ENCODE results near the gene RAB9A. TPM values are rescaled to one million over a fixed set of nuclear protein-coding genes. Genes with fewer than 3 reads are reported as not detected.
"Not testable (repeated sequence)": the region's sequence is repeated elsewhere in the genome, so short reads cannot be mapped to it uniquely, and the experiment has no call there.

RAB9A gene
- total and polyA plus RNA-seq, 4 donors: 18.2 to 26.2 (median 20.2) TPM

GRCh38 chrX:13717700-13718472 is 29.0 kb downstream of the RAB9A start:
- WGBS, 2 donors: 14 to 52% methylated on average over 7 of the region's 7 CpGs
- DNase-seq: peak; percentile 53 to 80

GRCh38 chrX:13719192-13719856 is 30.4 kb downstream of the RAB9A start:
- ATAC-seq (ENCODE audit: low FRiP score) (no peak), DNase-seq (no peak)
- Histone ChIP-seq H3K27me3 (ENCODE audit: control insufficient read depth in 1 of 2, insufficient read depth in 2 of 2, low read length in 1 of 2) (no peaks in the 10 kb centered on the region), H3K4me1 (ENCODE audit: control insufficient read depth in 1 of 2, insufficient read depth in 2 of 2, low read length in 2 of 2) (peaks cover 0 to 3% of the 10 kb centered on the region in 2 donors), H3K4me3 (ENCODE audit: low read length in 2 of 2) (no peak overlapping the region), H3K36me3 (ENCODE audit: control insufficient read depth in 1 of 2, insufficient read depth in 2 of 2, low read length in 1 of 2) (peaks cover 4 to 5% of the 10 kb centered on the region in 2 donors), H3K9me3 (ENCODE audit: control insufficient read depth, low read length) (no peaks in the 10 kb centered on the region), H3K27ac (ENCODE audit: low read depth in 1 of 2, low read length in 2 of 2) (no peak overlapping the region)
- intact Hi-C loops (cut with DNase I): no loop called here
- 81 to 93% methylated on average over 3 of the region's 3 CpGs for WGBS, 2 donors

More at GRCh38 chrX:13717700-13718472, 29.0 kb downstream of the RAB9A start:
- Histone ChIP-seq H3K4me1 (ENCODE audit: control insufficient read depth in 1 of 2, insufficient read depth in 2 of 2, low read length in 2 of 2) (peaks cover 0 to 3% of the 10 kb centered on the region in 2 donors), H3K4me3 (ENCODE audit: low read length in 2 of 2) (no peak overlapping the region), H3K27ac (ENCODE audit: low read depth in 1 of 2, low read length in 2 of 2) (peak overlapping the region in 1 of 2 donors; percentile 51), H3K9me3 (ENCODE audit: control insufficient read depth, low read length) (no peaks in the 10 kb centered on the region), H3K27me3 (ENCODE audit: control insufficient read depth in 1 of 2, insufficient read depth in 2 of 2, low read length in 1 of 2) (no peaks in the 10 kb centered on the region), H3K36me3 (ENCODE audit: control insufficient read depth in 1 of 2, insufficient read depth in 2 of 2, low read length in 1 of 2) (peaks cover 4 to 5% of the 10 kb centered on the region in 2 donors)
- ATAC-seq (ENCODE audit: low FRiP score): peak; percentile 60
- intact Hi-C loops (cut with DNase I): no loop called here

- H3K27ac ChIP-seq (ENCODE audit: low read depth in 1 of 2, low read length in 2 of 2): no peak overlapping the region
These were observed 32.4 kb downstream of the RAB9A start for GRCh38 chrX:13721371-13721770.

GRCh38 chrX:13721819-13722519 is 33.0 kb downstream of the RAB9A start:
- Histone ChIP-seq H3K9me3 (ENCODE audit: control insufficient read depth, low read length) (no peaks in the 10 kb centered on the region), H3K27ac (ENCODE audit: low read depth in 1 of 2, low read length in 2 of 2) (no peak overlapping the region), H3K4me1 (ENCODE audit: control insufficient read depth in 1 of 2, insufficient read depth in 2 of 2, low read length in 2 of 2) (peaks cover 0 to 3% of the 10 kb centered on the region in 2 donors), H3K4me3 (ENCODE audit: low read length in 2 of 2) (no peak overlapping the region), H3K27me3 (ENCODE audit: control insufficient read depth in 1 of 2, insufficient read depth in 2 of 2, low read length in 1 of 2) (no peaks in the 10 kb centered on the region), H3K36me3 (ENCODE audit: control insufficient read depth in 1 of 2, insufficient read depth in 2 of 2, low read length in 1 of 2) (peaks cover 4% of the 10 kb centered on the region in 2 donors)
- WGBS, 2 donors: 62 to 79% methylated on average over 7 of the region's 7 CpGs
- intact Hi-C loops (cut with DNase I): no loop called here
- ATAC-seq (ENCODE audit: low FRiP score): no peak
- DNase-seq: no peak

More at GRCh38 chrX:13721371-13721770, 32.4 kb downstream of the RAB9A start:
- WGBS, 2 donors: 91 to 94% methylated on average over 4 of the region's 4 CpGs
- Histone ChIP-seq H3K27me3 (ENCODE audit: control insufficient read depth in 1 of 2, insufficient read depth in 2 of 2, low read length in 1 of 2) (no peaks in the 10 kb centered on the region), H3K9me3 (ENCODE audit: control insufficient read depth, low read length) (no peaks in the 10 kb centered on the region), H3K4me3 (ENCODE audit: low read length in 2 of 2) (no peak overlapping the region), H3K36me3 (ENCODE audit: control insufficient read depth in 1 of 2, insufficient read depth in 2 of 2, low read length in 1 of 2) (peaks cover 4 to 5% of the 10 kb centered on the region in 2 donors), H3K4me1 (ENCODE audit: control insufficient read depth in 1 of 2, insufficient read depth in 2 of 2, low read length in 2 of 2) (peaks cover 0 to 3% of the 10 kb centered on the region in 2 donors)
- intact Hi-C loops (cut with DNase I): no loop called here
- DNase-seq (no peak), ATAC-seq (ENCODE audit: low FRiP score) (no peak)

- ATAC-seq (ENCODE audit: low FRiP score); DNase-seq; H3K36me3 ChIP-seq (ENCODE audit: control insufficient read depth in 1 of 2, insufficient read depth in 2 of 2, low read length in 1 of 2); H3K4me3 ChIP-seq (ENCODE audit: low read length in 2 of 2); H3K4me1 ChIP-seq (ENCODE audit: control insufficient read depth in 1 of 2, insufficient read depth in 2 of 2, low read length in 2 of 2); H3K27me3 ChIP-seq (ENCODE audit: control insufficient read depth in 1 of 2, insufficient read depth in 2 of 2, low read length in 1 of 2); H3K27ac ChIP-seq (ENCODE audit: low read depth in 1 of 2, low read length in 2 of 2); intact Hi-C loops (cut with DNase I); H3K9me3 ChIP-seq (ENCODE audit: control insufficient read depth, low read length): not testable (repeated sequence)
- WGBS, 2 donors: 88 to 92% methylated on average over 9 of the region's 9 CpGs
These were observed 36.0 kb downstream of the RAB9A start for GRCh38 chrX:13724878-13725277.

- ATAC-seq (ENCODE audit: low FRiP score); H3K4me1 ChIP-seq (ENCODE audit: control insufficient read depth in 1 of 2, insufficient read depth in 2 of 2, low read length in 2 of 2); H3K4me3 ChIP-seq (ENCODE audit: low read length in 2 of 2); intact Hi-C loops (cut with DNase I); DNase-seq; H3K9me3 ChIP-seq (ENCODE audit: control insufficient read depth, low read length); H3K27me3 ChIP-seq (ENCODE audit: control insufficient read depth in 1 of 2, insufficient read depth in 2 of 2, low read length in 1 of 2); H3K36me3 ChIP-seq (ENCODE audit: control insufficient read depth in 1 of 2, insufficient read depth in 2 of 2, low read length in 1 of 2); H3K27ac ChIP-seq (ENCODE audit: low read depth in 1 of 2, low read length in 2 of 2): not testable (repeated sequence)
- 91 to 100% methylated on average over 2 of the region's 2 CpGs for WGBS, 2 donors
These were observed 37.7 kb downstream of the RAB9A start for GRCh38 chrX:13726583-13726982.

- not testable (repeated sequence) for H3K27ac ChIP-seq (ENCODE audit: low read depth in 1 of 2, low read length in 2 of 2); H3K36me3 ChIP-seq (ENCODE audit: control insufficient read depth in 1 of 2, insufficient read depth in 2 of 2, low read length in 1 of 2); H3K4me1 ChIP-seq (ENCODE audit: control insufficient read depth in 1 of 2, insufficient read depth in 2 of 2, low read length in 2 of 2); H3K9me3 ChIP-seq (ENCODE audit: control insufficient read depth, low read length); ATAC-seq (ENCODE audit: low FRiP score); H3K27me3 ChIP-seq (ENCODE audit: control insufficient read depth in 1 of 2, insufficient read depth in 2 of 2, low read length in 1 of 2); DNase-seq; H3K4me3 ChIP-seq (ENCODE audit: low read length in 2 of 2)
- intact Hi-C loops (cut with DNase I): loop anchor here (5.0 kb wide), 1 partner anchor 38 kb away; no protein-coding TSS in a partner anchor
- 88% methylated on average over 1 of the region's 1 CpG for WGBS, 2 donors
These were observed 41.6 kb downstream of the RAB9A start for GRCh38 chrX:13730523-13730922.

GRCh38 chrX:13732246-13733067 is 43.5 kb downstream of the RAB9A start:
- Histone ChIP-seq H3K9me3 (ENCODE audit: control insufficient read depth, low read length) (no peaks in the 10 kb centered on the region), H3K27ac (ENCODE audit: low read depth in 1 of 2, low read length in 2 of 2) (peak overlapping the region in 1 of 2 donors; percentile 44), H3K4me1 (ENCODE audit: control insufficient read depth in 1 of 2, insufficient read depth in 2 of 2, low read length in 2 of 2) (no peaks in the 10 kb centered on the region), H3K27me3 (ENCODE audit: control insufficient read depth in 1 of 2, insufficient read depth in 2 of 2, low read length in 1 of 2) (no peaks in the 10 kb centered on the region), H3K36me3 (ENCODE audit: control insufficient read depth in 1 of 2, insufficient read depth in 2 of 2, low read length in 1 of 2) (no peaks in the 10 kb centered on the region), H3K4me3 (ENCODE audit: low read length in 2 of 2) (no peak overlapping the region)
- WGBS, 2 donors: 14 to 57% methylated on average over 7 of the region's 7 CpGs
- ATAC-seq (ENCODE audit: low FRiP score) (peak; percentile 26), DNase-seq (no peak)
- intact Hi-C loops (cut with DNase I): loop anchor here (5.0 kb wide), 1 partner anchor 40 kb away; no protein-coding TSS in a partner anchor
